Heart left ventricle (tissue), 16 donors: ENCODE measurements around the gene TRDN. TPM values are rescaled to one million over a fixed set of nuclear protein-coding genes. Genes with fewer than 3 reads are reported as not detected.
"Not testable (repeated sequence)": the region's sequence is repeated elsewhere in the genome, so short reads cannot be mapped to it uniquely, and the experiment has no call there.

Experiments
- ATAC-seq, 4 donors: fragments of 200-7000 bp; cut with Tn5 transposase; one replicate each; pipeline ENCODE4 v1.9.1; 2020 to 2022; ENCODE audit warnings: moderate library complexity in 4 of 4, mild to moderate bottlenecking in 3 of 4, moderate number of reproducible peaks in 1 of 4
- DNase-seq, 5 donors: peaks; one replicate each; pipeline ENCODE4 v3.0.0-alpha.2; 2020
- H3K27ac ChIP-seq, 12 donors: fragments of 200-600 bp; sonication (generic) in 4 of 12; one replicate each; pipeline versions ENCODE4 v1.5.0 to v1.8.0; 2016 to 2022; ENCODE audit warnings: mild to moderate bottlenecking in 2 of 12
- H3K27me3 ChIP-seq, 9 donors: fragments of 200-600 bp; sonication (generic) in 2 of 9; one replicate each; pipeline versions ENCODE4 v1.5.1 to v1.8.0; 2016 to 2022; ENCODE audit warnings: mild to moderate bottlenecking in 3 of 9
- H3K36me3 ChIP-seq, 9 donors: fragments of 200-600 bp; sonication (generic) in 2 of 9; one replicate each; pipeline versions ENCODE4 v1.5.0 to v1.8.0; 2018 to 2022; ENCODE audit warnings: mild to moderate bottlenecking in 2 of 9
- H3K4me1 ChIP-seq, 12 donors: fragments of 200-600 bp; sonication (generic) in 4 of 12; one replicate each; pipeline versions ENCODE4 v1.5.0 to v1.8.0; 2016 to 2022; ENCODE audit warnings: mild to moderate bottlenecking in 3 of 12
- H3K4me3 ChIP-seq, 12 donors: fragments of 200-600 bp; sonication (generic) in 4 of 12; one replicate each; pipeline versions ENCODE4 v1.5.0 to v1.8.0; 2017 to 2022; ENCODE audit warnings: mild to moderate bottlenecking in 9 of 12, moderate library complexity in 4 of 12
- H3K9me3 ChIP-seq, 12 donors: fragments of 200-600 bp; sonication (generic) in 4 of 12; one replicate each; pipeline versions ENCODE4 v1.5.0 to v1.8.0; 2016 to 2022; ENCODE audit warnings: mild to moderate bottlenecking in 1 of 12
- CTCF ChIP-seq, 12 donors: fragments of 200-600 bp; sonication (generic) in 4 of 12; IDR thresholded peaks; one replicate each; pipeline versions ENCODE4 v1.5.0 to v1.8.0; 2018 to 2022; ENCODE audit warnings: antibody characterized with exemption in 12 of 12, mild to moderate bottlenecking in 5 of 12
- POLR2A ChIP-seq, 2 donors: fragments of 450-650 bp; IDR thresholded peaks; one replicate each; pipeline ENCODE4 v1.6.1; 2017; ENCODE audit warnings: antibody characterized with exemption in 2 of 2, mild to moderate bottlenecking in 2 of 2, moderate library complexity in 2 of 2
- WGBS, 4 donors: extraction: QIAGEN DNeasy Blood & Tissue Kit in 2 of 4; methylation state at CpG; one replicate each; pipeline versions ENCODE4 v1.1.5 to v1.1.7; 2013 to 2018; 5-methylcytosine and 5-hydroxymethylcytosine counted together
- intact Hi-C, 10 donors: fragments of 100-400 bp; cut with DNase I; formaldehyde crosslinking; loops; one replicate each; pipeline versions ENCODE4 v1.11.1 to v1.14.2; 2022
- polyA plus RNA-seq, 2 donors: library from polyadenylated mRNA; stranded (reverse); fragments of 200-250 nt; gene quantifications; one replicate each; pipeline ENCODE4 v1.2.3, GENCODE V29; 2013
- total RNA-seq, 9 donors: library from RNA; depleted of rRNA in 2 of 9; stranded (reverse); fragments of >200 nt in 2 of 9; fragmentation: NEBNext Ultra II Directional in 3 of 9; extraction: Animal tissue kit (Norgen Biotek cat#: 25700) in 3 of 9; gene quantifications; one replicate each; pipeline versions ENCODE4 v1.1.0 to v1.2.4, GENCODE V29; 2016 to 2023
- donor health status: ischemic (EF 13 %, LVEDD 7.1; RV severe dilation, severe dysfunction).
- donor health status: healthy with polysubstance abuse.
- donor health status: DM: no; HTN: yes; CAD: no.
- donor health status: DM: no; HTN: no; CAD: no.
- donor health status: ischemic (EF 25% LVEDD 6.9; RV normal size, moderate dysfunction).
- donor health status: ischemic (EF 25% LVEDD 5.7; RV mildly dilated, moderate dysfunction).
- donor health status: healthy.
- donor health status: DM: yes; HTN: yes; CAD: no.
- donor health status: ischemic (EF 35%, LVEDD 5.7; RV mildly dilated, moderate dysfunction).
- donor health status: nonischemic (EF 11% LVEDD 7.7; RV severe dilation, severe dysfunction).
- donor health status: DM: yes; HTN: yes; CAD: no.
- donor health status: PGD.
- donor health status: ischemic (EF 29% LVEDD 5.4; RV normal size, mild dysfunction).
- donor health status: nonischemic (EF 23%, LVEDD 6.1; RV moderate dilation, normal function).

Gene TRDN
- total and polyA plus RNA-seq, 11 donors: 39.0 to 577 (median 381) TPM

GRCh38 chr6:123321020-123321419, 315.7 kb downstream of the TRDN start:
- WGBS, 4 donors: 74 to 80% (median 77%) methylated on average over 7 of the region's 7 CpGs
- Histone ChIP-seq H3K27me3 (no peaks in the 10 kb centered on the region), H3K36me3 (no peaks in the 10 kb centered on the region), H3K27ac (no peak overlapping the region), H3K4me3 (no peak overlapping the region), H3K4me1 (no peaks in the 10 kb centered on the region), H3K9me3 (no peaks in the 10 kb centered on the region)
- DNase-seq (no peak), ATAC-seq (no peak)
- intact Hi-C loops: no loop called here
- TF ChIP-seq CTCF (IDR thresholded peaks at IDR 0.05) (no peak), POLR2A (IDR thresholded peaks at IDR 0.05) (no peak)

GRCh38 chr6:123316733-123317323, 319.9 kb downstream of the TRDN start:
- Histone ChIP-seq H3K36me3 (no peaks in the 10 kb centered on the region), H3K9me3 (peaks cover 0 to 4% (median 0%) of the 10 kb centered on the region in 12 donors), H3K27ac (no peak overlapping the region), H3K4me1 (no peaks in the 10 kb centered on the region), H3K27me3 (no peaks in the 10 kb centered on the region), H3K4me3 (no peak overlapping the region)
- DNase-seq (no peak), ATAC-seq (no peak)
- intact Hi-C loops: loop anchor here (2.0 to 10.0 kb wide), 10 partner anchors 362 to 592 kb away; no protein-coding TSS in a partner anchor
- WGBS, 4 donors: 3 to 8% (median 7%) methylated on average over 2 of the region's 2 CpGs
- TF ChIP-seq POLR2A (IDR thresholded peaks at IDR 0.05): no peak
- TF ChIP-seq CTCF (IDR thresholded peaks at IDR 0.05): peak; percentile 41 to 78 (median 62)

GRCh38 chr6:123314459-123314858, 322.3 kb downstream of the TRDN start:
- H3K4me3 ChIP-seq, H3K27ac ChIP-seq, ATAC-seq, H3K27me3 ChIP-seq, DNase-seq, H3K36me3 ChIP-seq, H3K9me3 ChIP-seq, H3K4me1 ChIP-seq: not testable (repeated sequence)
- intact Hi-C loops: loop anchor here in 6 of 10 donors (10.0 kb wide), 4 partner anchors 360 to 590 kb away; no protein-coding TSS in a partner anchor
- 95 to 100% (median 98%) methylated on average over 2 of the region's 2 CpGs for WGBS, 4 donors

- peaks cover 0 to 11% (median 0%) of the 10 kb centered on the region in 12 donors for H3K4me1 ChIP-seq
- ATAC-seq: peak in 3 of 4 donors; percentile 73 to 81 (median 75)
- no peaks in the 10 kb centered on the region for H3K27me3 ChIP-seq
- no peak overlapping the region for H3K27ac ChIP-seq
- no peak for DNase-seq
- H3K4me3 ChIP-seq: no peak overlapping the region
- 67 to 79% (median 72%) methylated on average over 1 of the region's 1 CpG for WGBS, 4 donors
- no peaks in the 10 kb centered on the region for H3K36me3 ChIP-seq
- no peaks in the 10 kb centered on the region for H3K9me3 ChIP-seq
- peak in 1 of 12 donors; percentile 29 for TF ChIP-seq CTCF (IDR thresholded peaks at IDR 0.05)
- TF ChIP-seq POLR2A (IDR thresholded peaks at IDR 0.05): no peak
- intact Hi-C loops: no loop called here
Observed at GRCh38 chr6:123309130-123309529, 327.6 kb downstream of the TRDN start.

- Histone ChIP-seq H3K4me3 (no peak overlapping the region), H3K27ac (peak overlapping the region in 2 of 12 donors; percentile 22 to 44), H3K27me3 (no peaks in the 10 kb centered on the region), H3K9me3 (no peaks in the 10 kb centered on the region), H3K4me1 (peaks cover 0 to 11% (median 0%) of the 10 kb centered on the region in 12 donors), H3K36me3 (no peaks in the 10 kb centered on the region)
- ATAC-seq (peak in 3 of 4 donors; percentile 53 to 76 (median 70)), DNase-seq (no peak)
- no peak for TF ChIP-seq POLR2A (IDR thresholded peaks at IDR 0.05)
- no peak for TF ChIP-seq CTCF (IDR thresholded peaks at IDR 0.05)
- WGBS, 4 donors: 5 to 15% (median 8%) methylated on average over 2 of the region's 2 CpGs
- intact Hi-C loops: no loop called here
Observed at GRCh38 chr6:123306334-123306733, 330.4 kb downstream of the TRDN start.
